WTC11 (cell line): Measurements from ENCODE around the gene HLA-DRB5. TPM values are rescaled to one million over a fixed set of nuclear protein-coding genes. Genes with fewer than 3 reads are reported as not detected.

Experiments used
- ATAC-seq: fragments of 200-7000 bp; cut with Tn5 transposase; 2 replicates; pipeline ENCODE4 v1.10.0; 2021; ENCODE audit warnings: mild to moderate bottlenecking, moderate library complexity
- CTCF ChIA-PET: fragments of 300-600 bp; sonication (Branson Sonifier 250); formaldehyde crosslinking; loops from one replicate; lab custom pipeline; 2021; ENCODE audit warnings: antibody characterized with exemption; lab: Charles Lee
- POLR2A ChIA-PET: fragments of 350-600 bp; sonication (Branson Sonifier 250); formaldehyde crosslinking; loops from one replicate; lab custom pipeline; 2021; ENCODE audit warnings: antibody characterized with exemption; lab: Charles Lee
- DNase-seq: peaks from one replicate; pipeline ENCODE4 v3.0.0; 2021; ENCODE audit warnings: low spot score
- H3K27ac Mint-ChIP-seq: 2 replicates; pipeline ENCODE4 v1.8.0; 2021; ENCODE audit warnings: mixed read lengths
- H3K27me3 Mint-ChIP-seq: 2 replicates; pipeline ENCODE4 v1.8.0; 2021; ENCODE audit warnings: low read depth, mild to moderate bottlenecking, moderate library complexity, mixed read lengths
- H3K36me3 Mint-ChIP-seq: 2 replicates; pipeline ENCODE4 v1.8.0; 2021; ENCODE audit warnings: mixed read lengths
- H3K4me1 Mint-ChIP-seq: 2 replicates; pipeline ENCODE4 v1.8.0; 2022; ENCODE audit warnings: mixed read lengths
- H3K4me3 Mint-ChIP-seq: 2 replicates; pipeline ENCODE4 v1.8.0; 2021; ENCODE audit warnings: mild to moderate bottlenecking, moderate library complexity, mixed read lengths
- H3K9me3 Mint-ChIP-seq: 2 replicates; pipeline ENCODE4 v1.8.0; 2021; ENCODE audit warnings: mixed read lengths
- AFF4 ChIP-seq: sonication (generic); formaldehyde crosslinking; IDR thresholded peaks from 2 replicates; pipeline ENCODE4 v1.8.1; 2023; ENCODE audit warnings: mild to moderate bottlenecking, missing genetic modification reagents, borderline replicate concordance
- CDX4 ChIP-seq: fragments of 250-450 bp; sonication (Bioruptor Pico); IDR thresholded peaks from 2 replicates; pipeline ENCODE4 v1.9.0; 2021; ENCODE audit warnings: moderate library complexity, mild to moderate bottlenecking, inconsistent platforms, borderline replicate concordance
- CREM ChIP-seq: sonication (generic); formaldehyde crosslinking; IDR thresholded peaks from 2 replicates; pipeline ENCODE4 v1.8.1; 2022; ENCODE audit warnings: mild to moderate bottlenecking, missing genetic modification reagents, moderate library complexity
- CTCF ChIP-seq: fragments of 200-600 bp; IDR thresholded peaks from 2 replicates; pipeline ENCODE4 v1.8.0; 2022; ENCODE audit warnings: antibody characterized with exemption
- ESRRA ChIP-seq: sonication (generic); formaldehyde crosslinking; IDR thresholded peaks from 2 replicates; pipeline ENCODE4 v1.8.1; 2022; ENCODE audit warnings: mild to moderate bottlenecking, missing genetic modification reagents, borderline replicate concordance
- ETV6 ChIP-seq: sonication (generic); formaldehyde crosslinking; IDR thresholded peaks from 2 replicates; pipeline ENCODE4 v1.8.1; 2022; ENCODE audit warnings: mild to moderate bottlenecking, missing genetic modification reagents
- FOXK1 ChIP-seq: sonication (generic); formaldehyde crosslinking; IDR thresholded peaks from 2 replicates; pipeline ENCODE4 v1.8.0; 2022; ENCODE audit warnings: mild to moderate bottlenecking, moderate library complexity, missing genetic modification reagents
- GRHL2 ChIP-seq: fragments of 250-450 bp; sonication (Bioruptor Pico); IDR thresholded peaks from 2 replicates; pipeline ENCODE4 v1.8.0; 2022; ENCODE audit warnings: mild to moderate bottlenecking, moderate library complexity; ENCODE audit not compliant: insufficient replicate concordance, severe bottlenecking
- IRF1 ChIP-seq: sonication (generic); formaldehyde crosslinking; IDR thresholded peaks from 2 replicates; pipeline ENCODE4 v1.8.0; 2023; ENCODE audit warnings: missing genetic modification reagents
- IRF2 ChIP-seq: sonication (generic); formaldehyde crosslinking; IDR thresholded peaks from 2 replicates; pipeline ENCODE4 v1.8.0; 2022; ENCODE audit warnings: low read depth, missing genetic modification reagents, borderline replicate concordance
- NR1H2 ChIP-seq: sonication (generic); formaldehyde crosslinking; IDR thresholded peaks from 2 replicates; pipeline ENCODE4 v1.9.0; 2021; ENCODE audit warnings: mild to moderate bottlenecking, moderate library complexity, missing genetic modification reagents
- NR2C2 ChIP-seq: sonication (generic); formaldehyde crosslinking; IDR thresholded peaks from 2 replicates; pipeline ENCODE4 v1.8.0; 2022; ENCODE audit warnings: mild to moderate bottlenecking, missing genetic modification reagents
- PREB ChIP-seq: sonication (generic); formaldehyde crosslinking; IDR thresholded peaks from 2 replicates; pipeline ENCODE4 v1.8.1; 2022; ENCODE audit warnings: mild to moderate bottlenecking, missing genetic modification reagents, moderate library complexity, borderline replicate concordance
- SP1 ChIP-seq: sonication (generic); formaldehyde crosslinking; conservative IDR thresholded peaks from 2 replicates; pipeline ENCODE4 v1.8.1; 2022; ENCODE audit warnings: missing genetic modification reagents
- TCF7 ChIP-seq: sonication (generic); formaldehyde crosslinking; IDR thresholded peaks from 2 replicates; pipeline ENCODE4 v1.8.0; 2022; ENCODE audit warnings: mild to moderate bottlenecking, low read depth, missing genetic modification reagents, moderate library complexity
- ZNF219 ChIP-seq: sonication (generic); formaldehyde crosslinking; IDR thresholded peaks from 2 replicates; pipeline ENCODE4 v1.8.0; 2023; ENCODE audit warnings: missing genetic modification reagents, mild to moderate bottlenecking, borderline replicate concordance
- ZNF232 ChIP-seq: sonication (generic); formaldehyde crosslinking; IDR thresholded peaks from 2 replicates; pipeline ENCODE4 v1.8.0; 2022; ENCODE audit warnings: mild to moderate bottlenecking, missing genetic modification reagents
- ZNF263 ChIP-seq: sonication (generic); formaldehyde crosslinking; IDR thresholded peaks from 2 replicates; pipeline ENCODE4 v1.8.1; 2022; ENCODE audit warnings: low read depth, mild to moderate bottlenecking, moderate library complexity, missing genetic modification reagents
- total RNA-seq: library from RNA; stranded (reverse); gene quantifications from 3 replicates; pipeline ENCODE4 v1.2.3, GENCODE V29; 2021
- TF ChIP-seq, protein P1 (sequence below): fragments of 250-450 bp; sonication (Bioruptor Pico); IDR thresholded peaks from 2 replicates; pipeline ENCODE4 v1.9.0; 2021; ENCODE audit warnings: mild to moderate bottlenecking
- TF ChIP-seq, protein P2 (sequence below): sonication (generic); formaldehyde crosslinking; IDR thresholded peaks from 2 replicates; pipeline ENCODE4 v1.8.1; 2022; ENCODE audit warnings: low read depth, missing genetic modification reagents, borderline replicate concordance

HLA-DRB5 gene
- total RNA-seq, 1 experiment from 2014 or later = not detected

- DNase-seq (no peak), ATAC-seq (no peak)
- H3K9me3 Mint-ChIP-seq = no peaks in the 10 kb centered on the region
- ChIA-PET POLR2A (no interaction called here), CTCF (interaction anchor here (1.3 to 1.7 kb wide), 2 partner anchors 36 to 62 kb away, joined by 9 to 13 read pairs; no protein-coding TSS in a partner anchor)
- TF ChIP-seq, protein P1, sequence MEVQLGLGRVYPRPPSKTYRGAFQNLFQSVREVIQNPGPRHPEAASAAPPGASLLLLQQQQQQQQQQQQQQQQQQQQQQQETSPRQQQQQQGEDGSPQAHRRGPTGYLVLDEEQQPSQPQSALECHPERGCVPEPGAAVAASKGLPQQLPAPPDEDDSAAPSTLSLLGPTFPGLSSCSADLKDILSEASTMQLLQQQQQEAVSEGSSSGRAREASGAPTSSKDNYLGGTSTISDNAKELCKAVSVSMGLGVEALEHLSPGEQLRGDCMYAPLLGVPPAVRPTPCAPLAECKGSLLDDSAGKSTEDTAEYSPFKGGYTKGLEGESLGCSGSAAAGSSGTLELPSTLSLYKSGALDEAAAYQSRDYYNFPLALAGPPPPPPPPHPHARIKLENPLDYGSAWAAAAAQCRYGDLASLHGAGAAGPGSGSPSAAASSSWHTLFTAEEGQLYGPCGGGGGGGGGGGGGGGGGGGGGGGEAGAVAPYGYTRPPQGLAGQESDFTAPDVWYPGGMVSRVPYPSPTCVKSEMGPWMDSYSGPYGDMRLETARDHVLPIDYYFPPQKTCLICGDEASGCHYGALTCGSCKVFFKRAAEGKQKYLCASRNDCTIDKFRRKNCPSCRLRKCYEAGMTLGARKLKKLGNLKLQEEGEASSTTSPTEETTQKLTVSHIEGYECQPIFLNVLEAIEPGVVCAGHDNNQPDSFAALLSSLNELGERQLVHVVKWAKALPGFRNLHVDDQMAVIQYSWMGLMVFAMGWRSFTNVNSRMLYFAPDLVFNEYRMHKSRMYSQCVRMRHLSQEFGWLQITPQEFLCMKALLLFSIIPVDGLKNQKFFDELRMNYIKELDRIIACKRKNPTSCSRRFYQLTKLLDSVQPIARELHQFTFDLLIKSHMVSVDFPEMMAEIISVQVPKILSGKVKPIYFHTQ (CRISPR knock-in tag) = no peak
- no peak for TF ChIP-seq ETV6
- no peak for TF ChIP-seq IRF1 (CRISPR knock-in tag)
- TF ChIP-seq CTCF = no peak
- no peak for TF ChIP-seq ZNF263
- TF ChIP-seq PREB (CRISPR knock-in tag) = no peak
- TF ChIP-seq CDX4 (CRISPR knock-in tag) = no peak
- TF ChIP-seq AFF4 (CRISPR knock-in tag) = no peak
- TF ChIP-seq NR2C2 = no peak
- TF ChIP-seq ESRRA = no peak
- TF ChIP-seq FOXK1 (CRISPR knock-in tag) = no peak
- no peak for TF ChIP-seq NR1H2
- H3K36me3 Mint-ChIP-seq = no peaks in the 10 kb centered on the region
- H3K4me1 Mint-ChIP-seq = no peaks in the 10 kb centered on the region
- no peak overlapping the region for H3K27ac Mint-ChIP-seq
- H3K27me3 Mint-ChIP-seq = peaks cover 42% of the 10 kb centered on the region
- H3K4me3 Mint-ChIP-seq = peak overlapping the region; percentile 75; the same call in 1 of the 2 replicates
Observed at GRCh38 chr6:32522302-32523047, 7.6 kb downstream of the HLA-DRB5 start.

GRCh38 chr6:32519910-32520258 is 10.2 kb downstream of the HLA-DRB5 start:
- H3K27me3 Mint-ChIP-seq = peaks cover 35% of the 10 kb centered on the region

More at GRCh38 chr6:32519910-32520258, 10.2 kb downstream of the HLA-DRB5 start:
- TF ChIP-seq, protein P2, sequence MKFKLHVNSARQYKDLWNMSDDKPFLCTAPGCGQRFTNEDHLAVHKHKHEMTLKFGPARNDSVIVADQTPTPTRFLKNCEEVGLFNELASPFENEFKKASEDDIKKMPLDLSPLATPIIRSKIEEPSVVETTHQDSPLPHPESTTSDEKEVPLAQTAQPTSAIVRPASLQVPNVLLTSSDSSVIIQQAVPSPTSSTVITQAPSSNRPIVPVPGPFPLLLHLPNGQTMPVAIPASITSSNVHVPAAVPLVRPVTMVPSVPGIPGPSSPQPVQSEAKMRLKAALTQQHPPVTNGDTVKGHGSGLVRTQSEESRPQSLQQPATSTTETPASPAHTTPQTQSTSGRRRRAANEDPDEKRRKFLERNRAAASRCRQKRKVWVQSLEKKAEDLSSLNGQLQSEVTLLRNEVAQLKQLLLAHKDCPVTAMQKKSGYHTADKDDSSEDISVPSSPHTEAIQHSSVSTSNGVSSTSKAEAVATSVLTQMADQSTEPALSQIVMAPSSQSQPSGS = no peak
- TF ChIP-seq SP1 (CRISPR knock-in tag) (no peak), ZNF219 (no peak), TCF7 (CRISPR knock-in tag) (no peak), IRF2 (CRISPR knock-in tag) (no peak), CREM (CRISPR knock-in tag) (no peak), GRHL2 (CRISPR knock-in tag) (no peak), ZNF232 (CRISPR knock-in tag) (no peak)
- ChIA-PET CTCF (no interaction called here), POLR2A (no interaction called here)
- H3K36me3 Mint-ChIP-seq = no peaks in the 10 kb centered on the region
- H3K27ac Mint-ChIP-seq = no peak overlapping the region
- no peaks in the 10 kb centered on the region for H3K9me3 Mint-ChIP-seq
- H3K4me3 Mint-ChIP-seq = no peak overlapping the region
- no peak for DNase-seq
- ATAC-seq = no peak
- H3K4me1 Mint-ChIP-seq = no peaks in the 10 kb centered on the region
